Esophagus muscularis mucosa (tissue), 4 donors: ENCODE results near the gene CCDC92. TPM values are rescaled to one million over a fixed set of nuclear protein-coding genes. Genes with fewer than 3 reads are reported as not detected.
"Not testable (repeated sequence)": the region's sequence is repeated elsewhere in the genome, so short reads cannot be mapped to it uniquely, and the experiment has no call there.

ENCODE experiments used
- DNase-seq: peaks from one replicate; pipeline ENCODE4 v3.0.0-alpha.2; 2017; ENCODE audit errors: extremely low spot score
- H3K27ac ChIP-seq, 4 donors: fragments of 200-600 bp; sonication (generic); replicated peaks in 1 of 4; 1 replicate in 3 of 4; 2 replicates in 1 of 4; pipeline ENCODE4 v1.5.1; 2016 to 2019; ENCODE audit warnings: mild to moderate bottlenecking in 1 of 4
- H3K27me3 ChIP-seq, 4 donors: fragments of 200-600 bp; sonication (generic); one replicate each; pipeline versions ENCODE4 v1.5.1 to v1.6.0; 2016 to 2019
- H3K36me3 ChIP-seq, 4 donors: fragments of 200-600 bp; sonication (generic); one replicate each; pipeline ENCODE4 v1.5.1; 2016 to 2019
- H3K4me1 ChIP-seq, 4 donors: fragments of 200-600 bp; sonication (generic); one replicate each; pipeline ENCODE4 v1.5.1; 2016 to 2019
- H3K4me3 ChIP-seq, 4 donors: fragments of 200-600 bp; sonication (generic); 1 replicate in 2 of 4; 2 replicates in 2 of 4; pipeline ENCODE4 v1.5.1; 2016 to 2019; ENCODE audit warnings: mild to moderate bottlenecking in 4 of 4, moderate library complexity in 1 of 4
- H3K9me3 ChIP-seq, 4 donors: fragments of 200-600 bp; sonication (generic); 1 replicate in 3 of 4; 2 replicates in 1 of 4; pipeline ENCODE4 v1.5.1; 2016 to 2019
- CTCF ChIP-seq, 3 experiments: fragments of 200-600 bp in 2 of 3; fragments of 450-650 bp in 1 of 3; sonication (generic) in 2 of 3; IDR thresholded peaks; one replicate each; pipeline ENCODE4 v1.5.1; 2017 to 2019; ENCODE audit warnings: antibody characterized with exemption in 3 of 3, mild to moderate bottlenecking in 2 of 3, moderate library complexity in 1 of 3
- EP300 ChIP-seq: sonication (generic); formaldehyde crosslinking; IDR thresholded peaks from one replicate; pipeline ENCODE4 v1.6.1; 2017; ENCODE audit warnings: antibody characterized with exemption
- POLR2A ChIP-seq: fragments of 450-650 bp; IDR thresholded peaks from one replicate; pipeline ENCODE4 v1.6.1; 2017; ENCODE audit warnings: antibody characterized with exemption, moderate library complexity, mild to moderate bottlenecking, low read depth
- POLR2AphosphoS5 ChIP-seq, 2 donors: sonication (generic); formaldehyde crosslinking; IDR thresholded peaks; one replicate each; pipeline ENCODE4 v1.6.1; 2017; ENCODE audit warnings: antibody characterized with exemption in 2 of 2
- WGBS: methylation state at CpG from one replicate; pipeline ENCODE4 v1.1.5; 2018; 5-methylcytosine and 5-hydroxymethylcytosine counted together
- intact Hi-C: fragments of 100-400 bp; cut with DNase I; formaldehyde crosslinking; loops from one replicate; pipeline ENCODE4 v1.15.1; 2023
- total RNA-seq, 4 donors: library from RNA; depleted of rRNA; stranded (reverse); fragments of >200 nt; gene quantifications; one replicate each; pipeline versions ENCODE4 v1.1.0 to v1.2.1, GENCODE V29; 2016

Gene CCDC92
- total RNA-seq, 4 donors from 2014 or later: 42.2 to 66.3 (median 54.1) TPM

DNA sequence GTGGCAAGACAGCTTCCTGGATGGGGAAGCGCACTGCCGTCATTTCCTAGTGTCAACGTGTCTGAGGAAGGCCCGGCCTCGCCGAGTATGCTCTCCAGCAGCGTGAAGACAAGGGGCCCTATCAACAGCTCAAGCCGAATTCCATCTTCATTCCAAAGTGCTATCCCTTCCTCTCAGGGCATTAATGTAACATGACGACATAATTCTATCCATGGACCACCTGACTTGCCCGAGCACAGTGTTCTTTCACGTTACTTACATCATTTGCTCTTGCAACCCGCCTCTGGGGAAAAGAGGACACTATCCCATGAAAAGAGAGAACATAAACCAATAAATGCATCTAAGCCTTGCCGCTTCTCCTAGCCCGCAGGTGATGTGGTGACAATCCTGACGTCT is 22.9 kb downstream of the CCDC92 start:
- 93% methylated on average over 15 of the region's 15 CpGs for WGBS
- Histone ChIP-seq H3K27ac (no peak overlapping the region), H3K4me3 (no peak overlapping the region), H3K27me3 (no peaks in the 10 kb centered on the region), H3K4me1 (peaks cover 31 to 57% (median 53%) of the 10 kb centered on the region in 4 donors), H3K9me3 (no peaks in the 10 kb centered on the region), H3K36me3 (peaks cover 7 to 18% (median 10%) of the 10 kb centered on the region in 4 donors)
- DNase-seq: no peak
- no peak for TF ChIP-seq POLR2A
- no peak for TF ChIP-seq EP300
- no peak for TF ChIP-seq CTCF (IDR thresholded peaks at IDR 0.05)
- no peak for TF ChIP-seq POLR2AphosphoS5 (IDR thresholded peaks at IDR 0.05)
- intact Hi-C loops: no loop called here

GRCh38 chr12:123948796-123949769 is 23.5 kb downstream of the CCDC92 start:
- Histone ChIP-seq H3K27ac (no peak overlapping the region), H3K9me3 (no peaks in the 10 kb centered on the region)
- WGBS: 88% methylated on average over 19 of the region's 19 CpGs

GRCh38 chr12:123948401-123948795 is 24.2 kb downstream of the CCDC92 start:
- Histone ChIP-seq H3K27ac (no peak overlapping the region), H3K4me3 (no peak overlapping the region), H3K4me1 (peaks cover 31 to 56% (median 51%) of the 10 kb centered on the region in 4 donors), H3K9me3 (no peaks in the 10 kb centered on the region), H3K27me3 (no peaks in the 10 kb centered on the region), H3K36me3 (peaks cover 7 to 31% (median 23%) of the 10 kb centered on the region in 4 donors)
- WGBS: 94% methylated on average over 11 of the region's 11 CpGs
- TF ChIP-seq POLR2A (no peak), EP300 (no peak), POLR2AphosphoS5 (IDR thresholded peaks at IDR 0.05) (no peak), CTCF (IDR thresholded peaks at IDR 0.05) (no peak)
- intact Hi-C loops: no loop called here
- no peak for DNase-seq

More at GRCh38 chr12:123948796-123949769, 23.5 kb downstream of the CCDC92 start:
- H3K4me3 ChIP-seq: no peak overlapping the region
- no peak for DNase-seq
- peaks cover 31 to 56% (median 52%) of the 10 kb centered on the region in 4 donors for H3K4me1 ChIP-seq
- intact Hi-C loops: no loop called here
- H3K36me3 ChIP-seq: peaks cover 7 to 25% (median 16%) of the 10 kb centered on the region in 4 donors
- H3K27me3 ChIP-seq: no peaks in the 10 kb centered on the region
- TF ChIP-seq POLR2A (no peak), CTCF (IDR thresholded peaks at IDR 0.05) (no peak), EP300 (no peak)

DNA sequence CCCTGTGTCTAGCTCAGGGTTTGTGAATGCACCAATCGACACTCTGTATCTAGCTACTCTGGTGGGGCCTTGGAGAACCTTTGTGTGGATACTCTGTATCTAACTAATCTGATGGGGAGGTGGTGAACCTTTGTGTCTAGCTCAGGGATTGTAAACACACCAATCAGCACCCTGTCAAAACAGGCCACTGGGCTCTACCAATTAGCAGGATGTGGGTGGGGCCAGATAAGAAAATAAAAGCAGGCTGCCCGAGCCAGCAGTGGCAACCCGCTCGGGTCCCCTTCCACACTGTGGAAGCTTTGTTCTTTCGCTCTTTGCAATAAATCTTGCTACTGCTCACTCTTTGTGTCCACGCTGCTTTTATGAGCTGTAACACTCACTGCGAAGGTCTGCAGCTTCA is 25.1 kb downstream of the CCDC92 start:
- H3K9me3 ChIP-seq, DNase-seq, H3K4me3 ChIP-seq, intact Hi-C loops, H3K27ac ChIP-seq, H3K27me3 ChIP-seq: not testable (repeated sequence)
- peaks cover 31 to 53% (median 50%) of the 10 kb centered on the region in 4 donors for H3K4me1 ChIP-seq
- H3K36me3 ChIP-seq: peaks cover 16 to 40% (median 32%) of the 10 kb centered on the region in 4 donors
- 90% methylated on average over 7 of the region's 7 CpGs for WGBS

GRCh38 chr12:123946516-123947505 is 25.8 kb downstream of the CCDC92 start:
- H3K4me3 ChIP-seq, intact Hi-C loops, H3K27me3 ChIP-seq, H3K27ac ChIP-seq, DNase-seq, H3K9me3 ChIP-seq: not testable (repeated sequence)
- WGBS: 97% methylated on average over 12 of the region's 35 CpGs
- Histone ChIP-seq H3K36me3 (peaks cover 20 to 47% (median 39%) of the 10 kb centered on the region in 4 donors), H3K4me1 (peaks cover 24 to 46% (median 45%) of the 10 kb centered on the region in 4 donors)
